Neuron (in vitro differentiated cells): ENCODE measurements around the gene TYRO3.

ENCODE experiments used
- H2AFZ ChIP-seq: one replicate; pipeline ENCODE4 v1.6.1; 2013; ENCODE audit warnings: low read depth, mild to moderate bottlenecking, inconsistent platforms, low read length, moderate library complexity
- H3K27me3 ChIP-seq: one replicate; pipeline ENCODE4 v1.6.1; 2013; ENCODE audit warnings: low read length; ENCODE audit not compliant: insufficient read depth
- H3K36me3 ChIP-seq: one replicate; pipeline ENCODE4 v1.6.1; 2013; ENCODE audit warnings: low read length; ENCODE audit not compliant: insufficient read depth
- H3K4me1 ChIP-seq: one replicate; pipeline ENCODE4 v1.6.1; 2013; ENCODE audit warnings: low read length; ENCODE audit not compliant: insufficient read depth
- H3K4me3 ChIP-seq: 2 replicates; pipeline ENCODE4 v1.5.1; 2013; ENCODE audit warnings: mild to moderate bottlenecking, low read length, moderate library complexity
- H3K9me3 ChIP-seq: one replicate; pipeline ENCODE4 v1.6.1; 2013; ENCODE audit warnings: low read length

TYRO3 gene

DNA sequence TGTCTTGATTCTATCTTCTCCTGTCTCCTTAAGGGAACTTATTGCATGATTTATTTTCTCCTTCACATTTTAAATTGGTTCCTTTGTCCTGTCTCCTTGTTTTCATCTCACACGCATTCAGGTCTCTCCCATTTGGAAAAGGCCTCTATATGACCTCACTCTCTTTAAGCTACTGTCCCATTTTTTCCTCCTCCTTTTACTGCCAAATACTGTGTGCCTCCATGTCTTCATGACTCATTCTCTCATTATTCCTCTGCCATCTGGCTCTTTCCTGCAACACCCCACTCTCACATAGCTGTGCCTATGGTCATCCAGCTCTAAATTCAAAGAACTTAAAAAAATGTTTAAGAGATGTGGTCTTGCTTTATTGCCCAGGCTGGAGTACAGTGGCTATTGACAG, 48.0 kb downstream of the TYRO3 start:
- no peaks in the 10 kb centered on the region for H3K27me3 ChIP-seq
- no peaks in the 10 kb centered on the region for H3K4me1 ChIP-seq
- peaks cover 2% of the 10 kb centered on the region for H3K9me3 ChIP-seq
- H3K4me3 ChIP-seq: no peak overlapping the region
- H3K36me3 ChIP-seq: no peaks in the 10 kb centered on the region
- H2AFZ ChIP-seq: no peak overlapping the region

DNA sequence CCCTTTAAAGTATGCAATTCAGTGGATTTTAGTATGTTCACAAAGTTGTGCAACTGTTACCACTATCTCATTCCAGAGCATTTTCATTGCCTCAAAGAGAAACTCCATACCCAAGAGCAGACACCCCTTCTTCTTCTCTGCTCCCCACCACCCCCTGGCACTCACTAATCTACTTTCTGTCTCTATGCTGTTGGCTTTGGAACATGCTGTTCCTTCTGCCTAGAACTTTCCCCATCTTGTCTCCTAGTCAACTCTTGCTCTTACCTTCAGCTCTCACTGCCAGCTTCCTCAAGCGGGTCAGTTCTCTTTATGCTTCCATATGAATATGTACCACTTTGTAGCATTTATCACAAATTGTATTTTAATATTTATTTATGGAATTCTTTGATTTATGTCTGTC, 50.1 kb downstream of the TYRO3 start:
- H3K27me3 ChIP-seq: no peaks in the 10 kb centered on the region
- no peaks in the 10 kb centered on the region for H3K4me1 ChIP-seq
- no peak overlapping the region for H2AFZ ChIP-seq
- H3K36me3 ChIP-seq: no peaks in the 10 kb centered on the region
- peaks cover 2% of the 10 kb centered on the region for H3K9me3 ChIP-seq
- H3K4me3 ChIP-seq: no peak overlapping the region

DNA sequence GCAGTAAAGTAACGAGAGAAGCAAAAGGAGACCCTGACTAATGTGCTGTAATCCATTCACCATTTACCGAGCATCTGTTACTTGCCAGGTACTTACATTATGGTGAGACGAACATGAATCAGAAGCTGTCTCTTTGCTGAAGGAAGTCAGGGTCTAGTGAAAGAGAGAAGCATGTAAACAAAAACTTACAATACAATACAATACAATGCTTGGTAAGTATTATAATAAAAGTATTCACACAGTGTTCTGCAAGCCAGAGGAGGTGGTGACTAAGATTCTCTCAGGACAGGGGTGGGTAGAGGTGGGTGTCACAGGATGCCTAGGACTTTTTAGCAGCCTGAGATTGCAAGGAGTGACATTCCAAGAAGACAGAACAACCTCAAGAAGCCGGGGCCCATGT, 51.0 kb downstream of the TYRO3 start:
- Histone ChIP-seq H3K27me3 (no peaks in the 10 kb centered on the region), H3K36me3 (no peaks in the 10 kb centered on the region), H3K4me3 (no peak overlapping the region), H3K9me3 (peaks cover 2% of the 10 kb centered on the region), H3K4me1 (no peaks in the 10 kb centered on the region), H2AFZ (no peak overlapping the region)

DNA sequence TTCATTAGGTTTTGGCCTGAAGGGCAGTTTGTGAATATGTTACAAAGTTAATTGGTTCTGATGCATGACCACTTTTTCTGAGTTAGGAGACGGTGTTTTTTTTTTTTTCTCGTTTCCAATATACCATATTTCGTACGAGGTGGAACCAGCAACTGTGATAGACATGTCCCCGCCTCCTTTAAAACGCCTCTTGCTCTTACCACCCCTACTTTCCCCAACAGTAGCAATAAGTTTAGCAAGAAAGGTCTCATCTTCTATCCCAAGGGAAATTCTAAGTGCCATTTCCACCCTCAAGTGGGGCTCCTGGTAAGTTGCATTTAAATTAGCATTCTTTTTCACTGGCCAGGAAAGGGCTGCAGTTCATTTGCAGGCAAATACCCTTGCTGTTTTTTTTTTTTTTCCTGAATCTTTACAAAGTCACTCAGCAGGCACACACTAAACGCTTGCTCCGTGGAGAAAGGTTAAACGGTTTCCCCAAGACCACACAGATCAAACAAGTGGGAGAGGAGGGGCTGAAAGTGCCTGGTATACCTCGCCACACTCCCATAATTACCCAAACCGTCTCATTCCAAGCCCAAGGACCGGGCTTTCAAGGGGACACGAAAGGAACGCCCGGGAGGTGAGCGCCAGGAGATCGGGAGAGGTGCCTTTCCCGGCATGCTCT, 61.7 kb downstream of the TYRO3 start:
- H2AFZ ChIP-seq: peak overlapping the region; percentile 91
- H3K4me1 ChIP-seq: peaks cover 5% of the 10 kb centered on the region
- no peaks in the 10 kb centered on the region for H3K36me3 ChIP-seq
- H3K27me3 ChIP-seq: no peaks in the 10 kb centered on the region
- peak overlapping the region; percentile 71 for H3K4me3 ChIP-seq
- H3K9me3 ChIP-seq: peaks cover 2% of the 10 kb centered on the region

DNA sequence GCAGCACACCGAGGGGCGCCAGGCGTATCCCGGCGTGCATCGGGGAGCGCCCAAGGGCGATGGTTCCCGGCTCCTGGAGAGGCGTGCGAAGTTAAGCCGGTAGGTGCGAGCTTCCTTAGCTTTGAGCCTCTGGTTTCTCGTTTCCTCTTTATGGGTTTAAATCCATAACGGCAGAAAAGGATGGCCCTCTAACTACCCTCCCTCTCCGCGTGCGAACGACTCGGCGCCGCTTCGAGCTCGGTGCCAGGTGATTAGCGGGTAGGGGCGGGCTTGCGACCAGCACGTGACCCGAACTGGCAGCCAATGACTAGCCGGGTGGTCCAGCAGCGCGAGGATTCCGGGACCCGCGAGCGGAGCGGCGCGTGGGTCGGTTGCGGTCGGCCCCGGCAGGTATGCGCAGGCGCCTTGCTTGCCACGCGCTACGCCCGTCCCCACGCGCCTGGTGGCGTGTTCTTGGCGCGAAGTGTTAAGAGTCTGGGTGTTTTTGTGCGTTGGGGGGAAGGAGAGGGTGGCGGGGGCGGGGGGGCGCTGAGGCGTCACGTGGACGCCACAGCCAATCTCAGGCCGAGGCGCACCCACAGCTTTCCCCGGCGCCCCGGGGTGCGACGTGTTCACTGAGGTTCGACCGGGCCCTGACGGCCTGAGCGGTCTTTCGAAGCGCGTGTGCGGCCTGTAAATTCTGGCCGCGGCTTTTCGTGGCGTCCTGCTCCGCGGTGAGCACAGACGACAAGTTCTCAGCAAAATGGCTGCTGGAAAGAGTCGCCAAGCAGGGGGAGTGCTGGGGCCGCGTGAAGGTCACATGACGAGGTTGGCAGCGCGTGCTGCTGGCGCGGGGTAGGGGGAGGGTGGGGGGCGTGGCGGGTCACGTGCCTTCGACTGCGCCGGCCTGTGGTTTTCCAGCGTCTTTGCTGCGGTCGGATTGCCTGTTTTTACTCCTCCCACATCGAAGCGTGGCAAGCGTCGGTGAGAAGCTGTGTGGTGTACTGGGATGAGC, 62.5 kb downstream of the TYRO3 start:
- no peaks in the 10 kb centered on the region for H3K27me3 ChIP-seq
- peak overlapping the region; percentile 91 for H2AFZ ChIP-seq
- peaks cover 2% of the 10 kb centered on the region for H3K9me3 ChIP-seq
- peaks cover 5% of the 10 kb centered on the region for H3K4me1 ChIP-seq
- peak overlapping the region; percentile 71 for H3K4me3 ChIP-seq
- no peaks in the 10 kb centered on the region for H3K36me3 ChIP-seq

DNA sequence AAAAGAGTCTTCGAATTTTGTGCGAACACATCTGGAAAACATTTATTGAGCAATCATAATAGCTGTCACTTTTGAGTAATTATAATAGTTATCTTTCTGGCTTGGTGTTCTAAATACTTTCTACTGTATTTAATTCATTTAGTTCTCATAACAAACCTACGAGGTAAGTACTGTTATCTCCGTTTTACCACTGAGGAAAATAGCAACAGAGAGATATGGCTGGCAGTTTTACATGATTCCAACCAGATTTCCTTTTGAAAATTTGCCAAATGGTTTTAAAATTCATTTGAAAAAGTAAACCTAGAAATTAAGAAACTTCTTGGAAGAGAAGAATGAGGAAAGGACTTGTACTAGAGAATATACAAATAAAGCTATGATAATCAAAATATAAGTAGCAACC, 63.9 kb downstream of the TYRO3 start:
- Histone ChIP-seq H3K27me3 (no peaks in the 10 kb centered on the region), H3K4me1 (peaks cover 5% of the 10 kb centered on the region), H3K9me3 (no peaks in the 10 kb centered on the region), H3K36me3 (no peaks in the 10 kb centered on the region), H2AFZ (no peak overlapping the region), H3K4me3 (no peak overlapping the region)

DNA sequence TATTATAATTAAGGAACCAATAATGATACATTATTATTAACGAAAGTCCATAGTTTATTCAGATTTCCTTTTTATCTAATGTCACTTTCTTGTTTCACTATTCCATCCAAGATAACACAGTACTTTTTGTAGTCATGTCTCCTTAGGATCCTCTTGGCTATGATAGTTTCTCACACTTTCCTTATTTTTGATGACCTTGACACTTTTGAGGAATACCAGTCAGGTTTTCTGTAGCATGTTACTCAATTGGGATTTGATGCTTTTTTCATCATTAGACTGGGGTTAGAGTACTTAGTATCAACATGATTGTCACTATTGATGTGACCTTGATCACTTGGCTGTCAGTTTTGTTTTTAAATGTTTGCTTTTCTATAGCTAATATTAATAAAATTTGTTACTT, 68.2 kb downstream of the TYRO3 start:
- H2AFZ ChIP-seq: no peak overlapping the region
- peaks cover 6% of the 10 kb centered on the region for H3K4me1 ChIP-seq
- H3K36me3 ChIP-seq: no peaks in the 10 kb centered on the region
- no peak overlapping the region for H3K4me3 ChIP-seq
- H3K9me3 ChIP-seq: no peaks in the 10 kb centered on the region
- no peaks in the 10 kb centered on the region for H3K27me3 ChIP-seq

DNA sequence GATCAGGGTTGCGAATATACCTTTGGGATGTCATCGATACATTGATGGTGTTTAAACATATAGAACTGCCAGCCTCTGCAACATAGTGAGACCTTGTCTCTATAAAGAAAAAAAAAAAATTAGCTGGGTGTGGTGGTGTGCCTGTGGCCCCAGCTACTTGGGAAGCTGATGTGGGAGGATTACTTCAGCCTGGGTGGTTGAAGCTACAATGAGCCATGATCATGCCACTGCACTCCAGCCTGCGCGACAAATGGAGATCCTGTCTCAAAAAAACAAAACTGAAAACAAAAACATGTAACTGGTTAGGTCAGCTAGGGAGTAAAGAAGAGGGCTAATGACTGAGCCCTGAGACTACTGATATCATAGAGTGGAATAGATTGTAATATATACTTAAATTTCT, 70.5 kb downstream of the TYRO3 start:
- H2AFZ ChIP-seq: no peak overlapping the region
- H3K4me1 ChIP-seq: peaks cover 6% of the 10 kb centered on the region
- no peaks in the 10 kb centered on the region for H3K36me3 ChIP-seq
- H3K27me3 ChIP-seq: no peaks in the 10 kb centered on the region
- no peak overlapping the region for H3K4me3 ChIP-seq
- no peaks in the 10 kb centered on the region for H3K9me3 ChIP-seq

DNA sequence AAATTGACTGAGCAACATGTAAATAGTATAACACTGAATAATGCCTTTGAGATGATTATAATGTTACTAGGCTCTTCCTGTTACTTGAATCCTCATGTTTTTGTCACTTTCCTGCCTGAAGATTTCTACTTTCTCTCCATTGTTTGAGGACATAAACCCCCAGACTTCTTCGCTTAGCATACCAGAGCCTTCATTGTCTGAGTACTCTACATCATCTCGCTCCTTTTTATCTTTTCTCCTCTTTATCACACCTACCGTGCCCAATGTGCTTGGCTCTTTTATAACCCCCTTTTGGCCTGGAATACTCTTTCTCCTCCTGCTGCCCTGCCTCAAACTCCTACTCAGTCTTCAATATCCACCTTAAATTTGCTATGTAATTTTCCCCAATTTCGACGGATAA, 70.9 kb downstream of the TYRO3 start:
- Histone ChIP-seq H2AFZ (no peak overlapping the region), H3K4me3 (no peak overlapping the region), H3K9me3 (no peaks in the 10 kb centered on the region), H3K27me3 (no peaks in the 10 kb centered on the region), H3K36me3 (no peaks in the 10 kb centered on the region), H3K4me1 (peaks cover 6% of the 10 kb centered on the region)

DNA sequence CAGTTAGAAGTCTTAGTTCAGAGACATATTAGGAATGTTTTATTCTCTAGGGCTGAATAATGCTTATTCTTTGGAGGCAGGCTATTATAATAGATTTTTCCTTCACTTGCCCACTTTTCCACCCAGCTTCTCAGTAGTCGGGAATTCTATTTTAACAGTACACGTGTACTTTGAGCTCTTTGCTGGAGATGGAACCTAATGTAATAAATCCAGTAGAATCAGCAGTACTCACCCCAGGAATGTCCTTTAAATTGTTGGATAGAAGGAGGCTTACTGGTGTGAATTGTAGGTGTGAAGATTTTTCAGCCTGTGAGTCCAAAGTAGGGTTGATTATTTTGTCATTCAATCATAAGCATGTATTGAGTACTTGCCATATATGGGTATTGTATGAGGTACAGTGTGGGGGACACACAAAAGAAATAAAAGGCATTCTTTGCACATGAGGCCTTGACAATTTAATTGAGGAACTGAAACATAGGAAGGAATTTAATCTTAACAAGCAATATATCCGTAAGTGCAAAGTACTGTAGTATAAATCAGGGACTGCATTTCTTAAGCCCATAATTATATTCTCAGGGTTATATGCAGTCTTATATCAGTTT, 71.7 kb downstream of the TYRO3 start:
- H3K36me3 ChIP-seq: no peaks in the 10 kb centered on the region
- no peaks in the 10 kb centered on the region for H3K9me3 ChIP-seq
- no peaks in the 10 kb centered on the region for H3K27me3 ChIP-seq
- H3K4me3 ChIP-seq: no peak overlapping the region
- peaks cover 6% of the 10 kb centered on the region for H3K4me1 ChIP-seq
- no peak overlapping the region for H2AFZ ChIP-seq

DNA sequence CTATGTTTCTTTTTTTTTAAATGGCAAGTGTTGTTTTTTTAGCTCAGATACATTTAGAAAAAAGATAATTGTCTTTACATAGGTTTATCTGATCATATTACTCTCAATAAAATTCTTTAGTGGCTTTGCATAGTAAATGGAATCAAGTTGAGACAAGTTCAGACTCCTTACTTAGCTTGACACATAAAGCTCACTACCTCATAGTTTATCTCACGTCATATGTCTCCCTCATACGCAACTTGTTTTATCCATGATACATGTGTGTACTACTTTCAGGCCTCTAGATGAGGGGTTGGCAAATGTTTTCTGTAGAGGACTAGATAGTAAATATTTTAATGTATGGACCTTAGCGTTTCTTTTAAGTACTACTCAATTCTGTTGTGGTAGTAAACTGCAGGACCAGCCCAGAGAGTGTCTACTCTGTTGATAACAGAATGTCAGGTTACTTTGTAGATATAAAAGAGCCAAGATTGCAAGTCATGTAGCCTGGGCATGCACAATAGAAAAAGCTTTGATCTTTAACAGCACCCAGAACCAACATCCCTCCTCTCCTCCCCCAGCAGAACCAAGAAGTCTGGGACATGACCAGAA, 73.0 kb downstream of the TYRO3 start:
- H2AFZ ChIP-seq: no peak overlapping the region
- H3K9me3 ChIP-seq: no peaks in the 10 kb centered on the region
- H3K4me3 ChIP-seq: no peak overlapping the region
- H3K4me1 ChIP-seq: peaks cover 6% of the 10 kb centered on the region
- H3K36me3 ChIP-seq: no peaks in the 10 kb centered on the region
- no peaks in the 10 kb centered on the region for H3K27me3 ChIP-seq
